Hepatocyte (in vitro differentiated cells): ENCODE results near the gene NTNG1.

Source experiments
- CTCF ChIP-seq: fragments of 200-600 bp; sonication (generic); IDR thresholded peaks from 2 replicates; pipeline ENCODE4 v1.5.1; 2016; ENCODE audit warnings: antibody characterized with exemption, mild to moderate bottlenecking; ENCODE audit not compliant: poor library complexity
- EZH2 ChIP-seq: fragments of 200-600 bp; sonication (generic); IDR thresholded peaks from 2 replicates; pipeline ENCODE4 v1.6.1; 2016; ENCODE audit warnings: antibody characterized with exemption, mild to moderate bottlenecking, borderline replicate concordance

- TF ChIP-seq CTCF (no peak), EZH2 (no peak)
Observed at GRCh38 chr1:107251839-107252238, 111.0 kb downstream of the NTNG1 start.
